Neural crest cell (in vitro differentiated cells): ENCODE data around the gene AUTS2. TPM values are rescaled to one million over a fixed set of nuclear protein-coding genes. Genes with fewer than 3 reads are reported as not detected.

Source experiments
- DNase-seq: peaks from one replicate; pipeline ENCODE4 v3.0.0; 2021; ENCODE audit warnings: low read depth, mixed read lengths, low spot score
- H3K27ac Mint-ChIP-seq: one replicate; pipeline ENCODE4 v1.8.0; 2021; ENCODE audit warnings: mild to moderate bottlenecking, mixed read lengths; ENCODE audit not compliant: unreplicated experiment
- H3K27me3 Mint-ChIP-seq: 2 replicates; pipeline ENCODE4 v1.8.0; 2021; ENCODE audit warnings: low read depth, mild to moderate bottlenecking, mixed read lengths
- H3K36me3 Mint-ChIP-seq: 2 replicates; pipeline ENCODE4 v1.8.0; 2021; ENCODE audit warnings: low read depth, mild to moderate bottlenecking, mixed read lengths
- H3K4me1 Mint-ChIP-seq: 2 replicates; pipeline ENCODE4 v1.8.0; 2021; ENCODE audit warnings: mixed read lengths
- H3K4me3 Mint-ChIP-seq: one replicate; pipeline ENCODE4 v1.8.0; 2021; ENCODE audit warnings: mild to moderate bottlenecking, mixed read lengths
- H3K9me3 Mint-ChIP-seq: 2 replicates; pipeline ENCODE4 v1.8.0; 2021; ENCODE audit warnings: mixed read lengths
- CTCF ChIP-seq: fragments of 200-600 bp; sonication (generic); conservative IDR thresholded peaks from 2 replicates; pipeline ENCODE4 v1.5.0; 2021; ENCODE audit warnings: antibody characterized with exemption, mild to moderate bottlenecking
- total RNA-seq: library from RNA; stranded (reverse); gene quantifications from 2 replicates; pipeline ENCODE4 v1.2.1, GENCODE V29; 2021

Gene AUTS2
- total RNA-seq, 1 donor from 2014 or later = 152 TPM

- no peak overlapping the region for H3K4me3 Mint-ChIP-seq
- H3K36me3 Mint-ChIP-seq = no peaks in the 10 kb centered on the region
- no peaks in the 10 kb centered on the region for H3K9me3 Mint-ChIP-seq
- peaks cover 10% of the 10 kb centered on the region for H3K4me1 Mint-ChIP-seq
- peak overlapping the region; percentile 19 for H3K27ac Mint-ChIP-seq
- no peaks in the 10 kb centered on the region for H3K27me3 Mint-ChIP-seq
- TF ChIP-seq CTCF = no peak
- no peak for DNase-seq
These were observed 506.0 kb downstream of the AUTS2 start for GRCh38 chr7:70104243-70104642.

- no peaks in the 10 kb centered on the region for H3K27me3 Mint-ChIP-seq
- DNase-seq = no peak
- H3K4me1 Mint-ChIP-seq = peaks cover 20% of the 10 kb centered on the region
- H3K4me3 Mint-ChIP-seq = no peak overlapping the region
- no peak overlapping the region for H3K27ac Mint-ChIP-seq
- H3K36me3 Mint-ChIP-seq = no peaks in the 10 kb centered on the region
- TF ChIP-seq CTCF = no peak
- H3K9me3 Mint-ChIP-seq = no peaks in the 10 kb centered on the region
These were observed 514.8 kb downstream of the AUTS2 start for GRCh38 chr7:70113078-70113477.

- no peaks in the 10 kb centered on the region for H3K9me3 Mint-ChIP-seq
- peaks cover 20% of the 10 kb centered on the region for H3K4me1 Mint-ChIP-seq
- H3K27me3 Mint-ChIP-seq = no peaks in the 10 kb centered on the region
- H3K36me3 Mint-ChIP-seq = no peaks in the 10 kb centered on the region
- H3K27ac Mint-ChIP-seq = no peak overlapping the region
- no peak overlapping the region for H3K4me3 Mint-ChIP-seq
- TF ChIP-seq CTCF = no peak
- DNase-seq = no peak
These were observed 515.3 kb downstream of the AUTS2 start for GRCh38 chr7:70113536-70113935.

DNA sequence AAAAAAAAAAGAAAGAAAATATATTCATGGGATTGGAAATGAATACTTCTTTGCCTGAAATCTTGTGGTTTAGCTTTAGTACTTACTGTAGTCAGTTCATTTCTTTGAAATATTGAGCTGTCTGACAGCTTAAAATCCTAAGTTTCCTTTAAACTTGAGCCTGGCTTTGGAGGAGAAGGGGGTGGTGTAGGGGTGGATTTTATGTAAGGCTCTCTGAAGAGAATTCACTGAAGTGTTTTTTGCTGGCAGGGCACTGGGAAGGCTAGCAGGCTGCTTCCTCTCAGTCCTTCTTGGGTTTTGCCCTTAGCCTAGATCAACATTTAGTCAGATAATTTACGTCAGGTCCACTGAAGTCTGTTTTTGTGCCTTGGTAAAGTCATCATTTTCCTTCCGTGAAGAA lies 516.5 kb downstream of the AUTS2 start:
- no peaks in the 10 kb centered on the region for H3K27me3 Mint-ChIP-seq
- DNase-seq = no peak
- no peaks in the 10 kb centered on the region for H3K9me3 Mint-ChIP-seq
- no peak for TF ChIP-seq CTCF
- H3K36me3 Mint-ChIP-seq = no peaks in the 10 kb centered on the region
- H3K4me3 Mint-ChIP-seq = no peak overlapping the region
- H3K4me1 Mint-ChIP-seq = peaks cover 20% of the 10 kb centered on the region
- H3K27ac Mint-ChIP-seq = no peak overlapping the region

DNA sequence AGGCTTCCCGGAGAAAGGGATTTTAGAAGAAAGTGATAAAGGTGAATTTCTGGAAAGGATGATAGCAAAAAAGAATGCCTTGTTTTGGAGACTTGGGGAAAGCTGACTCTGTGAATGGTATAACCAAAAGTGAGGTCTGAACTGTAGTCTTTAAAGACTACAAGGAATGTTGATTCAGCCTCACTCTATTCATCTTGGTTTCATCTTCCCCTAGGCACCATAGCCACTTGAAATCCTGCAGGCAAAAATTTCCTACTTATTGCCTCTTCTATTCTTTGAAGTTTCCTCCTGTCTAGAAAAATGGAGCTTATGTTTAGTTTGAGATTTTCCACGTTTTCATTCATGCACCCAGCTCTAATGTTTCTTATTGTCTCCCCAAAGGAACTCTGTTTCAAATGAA lies 518.0 kb downstream of the AUTS2 start:
- peaks cover 20% of the 10 kb centered on the region for H3K4me1 Mint-ChIP-seq
- H3K27me3 Mint-ChIP-seq = no peaks in the 10 kb centered on the region
- H3K27ac Mint-ChIP-seq = peak overlapping the region; percentile 82
- DNase-seq = no peak
- peaks cover 8% of the 10 kb centered on the region for H3K36me3 Mint-ChIP-seq
- TF ChIP-seq CTCF = no peak
- no peak overlapping the region for H3K4me3 Mint-ChIP-seq
- peaks cover 6% of the 10 kb centered on the region for H3K9me3 Mint-ChIP-seq

DNA sequence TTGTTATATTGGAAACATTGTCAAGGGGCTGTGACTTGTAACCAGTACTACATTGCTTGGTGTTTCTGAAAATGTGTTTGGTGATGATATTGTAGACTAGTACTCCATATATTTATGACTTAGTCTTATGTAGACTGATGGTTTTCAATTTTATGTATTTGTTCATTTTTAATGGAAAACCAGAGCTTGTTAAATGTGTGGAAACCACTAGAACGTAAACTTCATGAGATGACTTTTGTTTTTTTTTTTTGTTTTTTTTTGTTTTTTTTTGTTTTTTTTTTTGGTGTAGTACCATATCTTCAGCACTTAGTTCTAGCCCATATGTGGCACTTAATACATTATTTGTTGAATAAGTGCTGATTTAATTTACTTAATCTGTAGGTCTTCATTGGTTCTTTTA lies 518.6 kb downstream of the AUTS2 start:
- peaks cover 20% of the 10 kb centered on the region for H3K4me1 Mint-ChIP-seq
- no peaks in the 10 kb centered on the region for H3K27me3 Mint-ChIP-seq
- no peak overlapping the region for H3K4me3 Mint-ChIP-seq
- DNase-seq = no peak
- peak overlapping the region; percentile 82 for H3K27ac Mint-ChIP-seq
- H3K36me3 Mint-ChIP-seq = peaks cover 14% of the 10 kb centered on the region
- TF ChIP-seq CTCF = no peak
- H3K9me3 Mint-ChIP-seq = peaks cover 12% of the 10 kb centered on the region
